ENCODE data around the gene GNB1L. TPM values are rescaled to one million over a fixed set of nuclear protein-coding genes. Genes with fewer than 3 reads are reported as not detected.

The GNB1L gene
- total and polyA plus RNA-seq, 2 of the 13 experiments (the other 11 are each of a cell fraction or from before 2014, with no cell fraction given): 2.5 to 7.4 TPM

- TF ChIP-seq NCOA2 (CRISPR knock-in tag; IDR thresholded peaks at IDR 0.05) (peak; percentile 56), CCDC6 (CRISPR knock-in tag; IDR thresholded peaks at IDR 0.05) (no peak; the same call in 1 of the 2 replicates), SNRNP70 (IDR thresholded peaks at IDR 0.05; ENCODE audit: low read depth, low read length) (no peak), TBL1XR1 (IDR thresholded peaks at IDR 0.05; ENCODE audit: borderline replicate concordance, low read length, partially characterized antibody) (peak; percentile 10), FOXA3 (CRISPR knock-in tag; IDR thresholded peaks at IDR 0.05) (peak; percentile 33; the same call in 1 of the 2 replicates), NBN (conservative IDR thresholded peaks at IDR 0.05) (no peak), THAP7 (CRISPR knock-in tag; IDR thresholded peaks at IDR 0.05) (peak; percentile 88), GZF1 (CRISPR knock-in tag; IDR thresholded peaks at IDR 0.05) (no peak), ZNF12 (CRISPR knock-in tag; IDR thresholded peaks at IDR 0.05) (peak; percentile 39; the same call in 1 of the 2 replicates), ZNF709 (CRISPR knock-in tag; IDR thresholded peaks at IDR 0.05) (peak; percentile 93), ZNF615 (CRISPR knock-in tag; IDR thresholded peaks at IDR 0.05; ENCODE audit: borderline replicate concordance) (no peak), ZNF530 (CRISPR knock-in tag; IDR thresholded peaks at IDR 0.05; ENCODE audit: low read depth) (no peak; the same call in 1 of the 2 replicates), SMARCC2 (IDR thresholded peaks at IDR 0.05) (no peak), RARA (CRISPR knock-in tag; IDR thresholded peaks at IDR 0.05) (peak; percentile 32), KAT7 (CRISPR knock-in tag; IDR thresholded peaks at IDR 0.05; ENCODE audit: borderline replicate concordance) (peak; percentile 63; the same call in 1 of the 2 replicates), ZNF484 (CRISPR knock-in tag; IDR thresholded peaks at IDR 0.05; ENCODE audit: borderline replicate concordance, low read depth) (peak; percentile 73), NFE2L2 (IDR thresholded peaks at IDR 0.05; ENCODE audit: low read length) (no peak), GABPA (IDR thresholded peaks at IDR 0.05; ENCODE audit: low read depth, low read length) (no peak), GABPA (CRISPR knock-in tag; IDR thresholded peaks at IDR 0.05; ENCODE audit: low read depth) (no peak), SRSF1 (optimal IDR thresholded peaks at IDR 0.05; ENCODE audit: low read depth, low read length) (no peak), ZNF407 (CRISPR knock-in tag; IDR thresholded peaks at IDR 0.05; ENCODE audit: not compliant biosample characterization) (no peak), SRSF9 (IDR thresholded peaks at IDR 0.05; ENCODE audit: borderline replicate concordance, insufficient read depth, low read depth, low read length, poor library complexity, severe bottlenecking) (no peak)
- TF ChIP-seq, protein P1, sequence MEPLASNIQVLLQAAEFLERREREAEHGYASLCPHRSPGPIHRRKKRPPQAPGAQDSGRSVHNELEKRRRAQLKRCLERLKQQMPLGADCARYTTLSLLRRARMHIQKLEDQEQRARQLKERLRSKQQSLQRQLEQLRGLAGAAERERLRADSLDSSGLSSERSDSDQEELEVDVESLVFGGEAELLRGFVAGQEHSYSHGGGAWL (CRISPR knock-in tag; IDR thresholded peaks at IDR 0.05): peak; percentile 93
These were observed at the start of gene GNB1L, which contains the start of gene RTL10 (continued) for GRCh38 chr22:19854778-19855503.

All from HepG2 (cell line).